ENCODE data around the gene STOM. TPM values are rescaled to one million over a fixed set of nuclear protein-coding genes. Genes with fewer than 3 reads are reported as not detected.
"Not testable (repeated sequence)": the region's sequence is repeated elsewhere in the genome, so short reads cannot be mapped to it uniquely, and the experiment has no call there.

The STOM gene
- total RNA-seq, 1 experiment from 2014 or later, result 72.4 TPM

DNA sequence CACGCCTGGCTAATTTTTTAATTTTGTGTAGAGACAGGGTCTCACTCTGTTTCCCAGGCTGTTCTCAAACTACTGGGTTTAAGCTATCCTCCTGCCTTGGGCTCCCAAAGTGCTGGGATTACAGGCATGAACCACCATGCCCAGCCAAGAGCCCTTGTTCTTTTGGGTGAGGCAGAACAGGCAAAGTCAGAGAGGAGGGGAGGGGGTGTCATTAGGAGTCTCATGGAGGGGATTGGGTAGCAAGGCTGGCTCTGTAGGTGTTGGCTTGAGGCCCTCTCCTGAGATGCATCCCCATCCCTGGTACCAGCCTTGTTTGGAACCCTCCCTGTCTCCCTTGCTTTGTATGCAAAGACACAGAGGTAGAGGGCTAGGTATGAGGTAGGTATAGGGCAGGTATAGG is 78.0 kb downstream of the STOM start:
- POLR2A ChIA-PET (ENCODE audit: low non-redundant PET), result no interaction called here
- Histone ChIP-seq H3K27me3 (replicated peaks; ENCODE audit: insufficient read depth, low read depth, low read length, poor library complexity) (no peaks in the 10 kb centered on the region), H3K4me1 (ENCODE audit: insufficient read depth, low read length, poor library complexity, severe bottlenecking) (peaks cover 40% of the 10 kb centered on the region), H3K36me3 (ENCODE audit: insufficient read depth, low read length, poor library complexity, severe bottlenecking) (no peaks in the 10 kb centered on the region), H3K4me3 (ENCODE audit: low read depth, low read length, poor library complexity, severe bottlenecking) (no peak overlapping the region), H3K27ac (ENCODE audit: low read depth, low read length, poor library complexity, severe bottlenecking) (no peak overlapping the region), H3K9me3 (ENCODE audit: low read depth, low read length, poor library complexity, severe bottlenecking) (no peaks in the 10 kb centered on the region)
- no peak for DNase-seq (ENCODE audit: low spot score)
- TF ChIP-seq EZH2 (IDR thresholded peaks at IDR 0.05; ENCODE audit: borderline replicate concordance, low read depth, low read length, poor library complexity, severe bottlenecking), result no peak
- TF ChIP-seq, protein P1, sequence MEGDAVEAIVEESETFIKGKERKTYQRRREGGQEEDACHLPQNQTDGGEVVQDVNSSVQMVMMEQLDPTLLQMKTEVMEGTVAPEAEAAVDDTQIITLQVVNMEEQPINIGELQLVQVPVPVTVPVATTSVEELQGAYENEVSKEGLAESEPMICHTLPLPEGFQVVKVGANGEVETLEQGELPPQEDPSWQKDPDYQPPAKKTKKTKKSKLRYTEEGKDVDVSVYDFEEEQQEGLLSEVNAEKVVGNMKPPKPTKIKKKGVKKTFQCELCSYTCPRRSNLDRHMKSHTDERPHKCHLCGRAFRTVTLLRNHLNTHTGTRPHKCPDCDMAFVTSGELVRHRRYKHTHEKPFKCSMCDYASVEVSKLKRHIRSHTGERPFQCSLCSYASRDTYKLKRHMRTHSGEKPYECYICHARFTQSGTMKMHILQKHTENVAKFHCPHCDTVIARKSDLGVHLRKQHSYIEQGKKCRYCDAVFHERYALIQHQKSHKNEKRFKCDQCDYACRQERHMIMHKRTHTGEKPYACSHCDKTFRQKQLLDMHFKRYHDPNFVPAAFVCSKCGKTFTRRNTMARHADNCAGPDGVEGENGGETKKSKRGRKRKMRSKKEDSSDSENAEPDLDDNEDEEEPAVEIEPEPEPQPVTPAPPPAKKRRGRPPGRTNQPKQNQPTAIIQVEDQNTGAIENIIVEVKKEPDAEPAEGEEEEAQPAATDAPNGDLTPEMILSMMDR (conservative IDR thresholded peaks at IDR 0.05; ENCODE audit: low read depth, low read length), result no peak
- BruUV-seq (replicated peaks), result no TSS peak
- CTCF ChIA-PET, result no interaction called here
- intact Hi-C loops (cut with micrococcal nuclease; ENCODE audit: unreplicated experiment), result no loop called here

DNA sequence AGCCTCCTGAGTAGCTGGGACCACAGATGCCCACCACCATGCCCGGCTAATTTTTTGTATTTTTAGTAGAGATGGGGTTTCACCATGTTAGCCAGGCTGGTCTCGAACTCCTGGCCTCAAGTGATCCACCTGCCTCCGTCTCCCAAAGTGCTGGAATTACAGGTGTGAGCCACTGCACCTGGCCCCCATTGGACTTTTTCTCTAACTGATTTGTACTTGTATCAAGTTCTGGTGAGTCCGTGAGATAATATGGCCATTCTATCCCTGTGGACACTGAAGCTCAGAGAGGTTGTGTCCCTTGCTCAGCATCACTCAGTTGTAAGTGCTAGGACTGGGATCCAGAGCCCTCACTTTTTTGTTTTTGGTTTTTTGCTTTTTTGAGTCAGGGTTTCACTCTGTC is 78.5 kb downstream of the STOM start:
- H3K27ac ChIP-seq (ENCODE audit: low read depth, low read length, poor library complexity, severe bottlenecking); H3K36me3 ChIP-seq (ENCODE audit: insufficient read depth, low read length, poor library complexity, severe bottlenecking); intact Hi-C loops (cut with micrococcal nuclease; ENCODE audit: unreplicated experiment); POLR2A ChIA-PET (ENCODE audit: low non-redundant PET); H3K4me3 ChIP-seq (ENCODE audit: low read depth, low read length, poor library complexity, severe bottlenecking); DNase-seq (ENCODE audit: low spot score); H3K27me3 ChIP-seq (replicated peaks; ENCODE audit: insufficient read depth, low read depth, low read length, poor library complexity); BruUV-seq (replicated peaks); H3K9me3 ChIP-seq (ENCODE audit: low read depth, low read length, poor library complexity, severe bottlenecking): not testable (repeated sequence)
- CTCF ChIA-PET, result interaction anchor here (0.7 kb wide), 1 partner anchor 29 kb away, joined by 6 read pairs; no protein-coding TSS in a partner anchor
- peaks cover 45% of the 10 kb centered on the region for H3K4me1 ChIP-seq (ENCODE audit: insufficient read depth, low read length, poor library complexity, severe bottlenecking)

DNA sequence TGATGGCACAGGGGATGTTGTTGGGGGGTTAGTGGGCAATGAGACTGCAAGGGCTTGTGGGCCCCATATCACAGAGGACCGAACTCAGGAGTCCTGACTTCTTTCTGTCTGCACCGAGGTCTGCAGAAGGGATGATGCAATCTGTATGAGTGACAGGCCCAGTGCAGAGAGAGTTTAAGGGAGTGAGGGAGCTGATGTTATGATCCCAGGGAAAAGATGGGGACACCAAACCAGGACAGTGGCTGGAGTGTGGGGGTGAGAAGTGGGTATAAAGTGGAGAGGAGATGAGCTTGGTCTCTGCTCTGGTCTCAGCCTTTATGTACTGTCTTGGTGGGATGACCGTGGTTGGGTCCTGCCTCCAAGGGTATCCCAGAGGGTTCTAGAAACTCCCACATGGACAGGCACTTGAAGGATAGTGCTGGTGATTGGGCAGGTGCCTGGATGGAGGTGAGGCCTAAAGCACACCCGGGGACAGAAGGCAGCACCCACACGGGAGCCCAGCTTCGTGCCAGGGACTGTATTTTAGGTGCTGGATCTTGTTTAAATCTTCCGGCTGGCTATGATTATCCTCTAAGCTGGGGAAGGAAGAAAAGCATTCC is 80.2 kb downstream of the STOM start:
- TF ChIP-seq EZH2 (IDR thresholded peaks at IDR 0.05; ENCODE audit: borderline replicate concordance, low read depth, low read length, poor library complexity, severe bottlenecking), result no peak
- TF ChIP-seq, protein P1 (conservative IDR thresholded peaks at IDR 0.05; ENCODE audit: low read depth, low read length), result no peak
- peak overlapping the region; percentile 89 for H3K27ac ChIP-seq (ENCODE audit: low read depth, low read length, poor library complexity, severe bottlenecking)
- DNase-seq (ENCODE audit: low spot score), result no peak
- H3K4me3 ChIP-seq (ENCODE audit: low read depth, low read length, poor library complexity, severe bottlenecking), result no peak overlapping the region
- H3K27me3 ChIP-seq (replicated peaks; ENCODE audit: insufficient read depth, low read depth, low read length, poor library complexity), result no peaks in the 10 kb centered on the region
- no TSS peak for BruUV-seq (replicated peaks)
- intact Hi-C loops (cut with micrococcal nuclease; ENCODE audit: unreplicated experiment), result loop anchor here (5.0 kb wide), 2 partner anchors 72 to 78 kb away; no protein-coding TSS in a partner anchor
- ChIA-PET CTCF (no interaction called here), POLR2A (ENCODE audit: low non-redundant PET) (interaction anchor here (0.5 kb wide), 1 partner anchor 12 kb away, joined by 4 read pairs; no protein-coding TSS in a partner anchor)
- H3K9me3 ChIP-seq (ENCODE audit: low read depth, low read length, poor library complexity, severe bottlenecking), result no peaks in the 10 kb centered on the region
- no peaks in the 10 kb centered on the region for H3K36me3 ChIP-seq (ENCODE audit: insufficient read depth, low read length, poor library complexity, severe bottlenecking)
- H3K4me1 ChIP-seq (ENCODE audit: insufficient read depth, low read length, poor library complexity, severe bottlenecking), result peaks cover 62% of the 10 kb centered on the region

All from A673 (cell line).